ENCODE data around the gene ADM5. TPM values are rescaled to one million over a fixed set of nuclear protein-coding genes. Genes with fewer than 3 reads are reported as not detected.

Gene ADM5
- total and polyA plus RNA-seq, 7 donors: 0.38 to 1.5 (median 0.58) TPM

- Histone ChIP-seq H3K36me3 (ENCODE audit: insufficient read depth in 1 of 2, low read depth in 1 of 2) (peaks cover 9 to 93% of the 10 kb centered on the region in 2 donors), H3K27ac (no peak overlapping the region), H3K4me1 (no peaks in the 10 kb centered on the region), H3K4me3 (no peak overlapping the region), H3K27me3 (ENCODE audit: insufficient read depth in 3 of 3, low read length in 2 of 3) (no peaks in the 10 kb centered on the region), H3K9me3 (no peaks in the 10 kb centered on the region)
- 80 to 87% (median 83%) methylated on average over 10 of the region's 10 CpGs for WGBS, 3 donors
- no peak for TF ChIP-seq CTCF (IDR thresholded peaks at IDR 0.05)
- ATAC-seq: no peak
- DNase-seq: no peak
- intact Hi-C loops (cut with DNase I): no loop called here
These were observed 34.8 kb upstream of the ADM5 start for GRCh38 chr19:49654581-49654980.

- H3K27me3 ChIP-seq (ENCODE audit: insufficient read depth in 3 of 3, low read length in 2 of 3): no peaks in the 10 kb centered on the region
- no peak for TF ChIP-seq CTCF (IDR thresholded peaks at IDR 0.05)
- H3K9me3 ChIP-seq: no peaks in the 10 kb centered on the region
- H3K27ac ChIP-seq: no peak overlapping the region
- WGBS, 3 donors: 87% methylated on average over 23 of the region's 23 CpGs
- no peak overlapping the region for H3K4me3 ChIP-seq
- peaks cover 9 to 91% of the 10 kb centered on the region in 2 donors for H3K36me3 ChIP-seq (ENCODE audit: insufficient read depth in 1 of 2, low read depth in 1 of 2)
- ATAC-seq: no peak
- DNase-seq: no peak
- no peaks in the 10 kb centered on the region for H3K4me1 ChIP-seq
- intact Hi-C loops (cut with DNase I): no loop called here
These were observed 33.6 kb upstream of the ADM5 start for GRCh38 chr19:49655570-49656455.

- H3K27me3 ChIP-seq (ENCODE audit: insufficient read depth in 3 of 3, low read length in 2 of 3): no peaks in the 10 kb centered on the region
- TF ChIP-seq CTCF (IDR thresholded peaks at IDR 0.05): no peak
- peaks cover 9 to 93% of the 10 kb centered on the region in 2 donors for H3K36me3 ChIP-seq (ENCODE audit: insufficient read depth in 1 of 2, low read depth in 1 of 2)
- H3K4me3 ChIP-seq: no peak overlapping the region
- no peaks in the 10 kb centered on the region for H3K9me3 ChIP-seq
- H3K27ac ChIP-seq: no peak overlapping the region
- 87 to 91% (median 89%) methylated on average over 17 of the region's 17 CpGs for WGBS, 3 donors
- DNase-seq (no peak), ATAC-seq (no peak)
- H3K4me1 ChIP-seq: no peaks in the 10 kb centered on the region
- intact Hi-C loops (cut with DNase I): no loop called here
These were observed 32.8 kb upstream of the ADM5 start for GRCh38 chr19:49656456-49657109.

- intact Hi-C loops (cut with DNase I): no loop called here
- no peak for TF ChIP-seq CTCF (IDR thresholded peaks at IDR 0.05)
- H3K36me3 ChIP-seq (ENCODE audit: insufficient read depth in 1 of 2, low read depth in 1 of 2): peaks cover 9 to 98% of the 10 kb centered on the region in 2 donors
- DNase-seq (no peak), ATAC-seq (no peak)
- no peak overlapping the region for H3K4me3 ChIP-seq
- 88 to 91% (median 88%) methylated on average over 22 of the region's 22 CpGs for WGBS, 3 donors
- no peaks in the 10 kb centered on the region for H3K27me3 ChIP-seq (ENCODE audit: insufficient read depth in 3 of 3, low read length in 2 of 3)
- no peak overlapping the region for H3K27ac ChIP-seq
- no peaks in the 10 kb centered on the region for H3K9me3 ChIP-seq
- H3K4me1 ChIP-seq: no peaks in the 10 kb centered on the region
These were observed 31.8 kb upstream of the ADM5 start for GRCh38 chr19:49657493-49658138.

All from psoas muscle (tissue), 8 donors.